Endometrium (tissue), 2 donors: ENCODE measurements around the gene RBM17.
"Not testable (repeated sequence)": the region's sequence is repeated elsewhere in the genome, so short reads cannot be mapped to it uniquely, and the experiment has no call there.

Experiments
- FAIRE-seq: peaks from 2 replicates; lab custom pipeline; 2012; peaks lifted over from hg19 to GRCh38; lab: Jason Lieb, UNC
- donor health status: control.
- donor health status: control.

The RBM17 gene

DNA sequence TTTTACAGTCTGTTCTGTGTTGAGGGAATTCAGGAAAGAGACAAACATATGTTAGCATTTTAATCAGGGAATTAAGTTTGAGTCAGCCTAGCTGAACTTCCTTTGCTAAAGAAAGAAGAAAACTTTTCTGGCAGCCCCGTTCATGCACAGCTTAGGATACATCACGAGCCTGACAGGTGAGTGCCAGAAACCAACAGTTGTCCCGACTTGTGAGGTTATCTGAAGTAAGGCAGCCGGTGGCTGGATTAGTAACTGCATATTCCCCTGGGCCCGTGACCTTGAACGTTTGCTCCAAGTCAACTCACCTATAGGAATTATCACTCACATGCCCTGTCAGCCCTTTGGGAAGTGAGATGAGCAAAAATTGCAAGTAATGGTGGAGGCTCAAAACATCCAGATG is 24.1 kb downstream of the RBM17 start:
- FAIRE-seq = no peak

DNA sequence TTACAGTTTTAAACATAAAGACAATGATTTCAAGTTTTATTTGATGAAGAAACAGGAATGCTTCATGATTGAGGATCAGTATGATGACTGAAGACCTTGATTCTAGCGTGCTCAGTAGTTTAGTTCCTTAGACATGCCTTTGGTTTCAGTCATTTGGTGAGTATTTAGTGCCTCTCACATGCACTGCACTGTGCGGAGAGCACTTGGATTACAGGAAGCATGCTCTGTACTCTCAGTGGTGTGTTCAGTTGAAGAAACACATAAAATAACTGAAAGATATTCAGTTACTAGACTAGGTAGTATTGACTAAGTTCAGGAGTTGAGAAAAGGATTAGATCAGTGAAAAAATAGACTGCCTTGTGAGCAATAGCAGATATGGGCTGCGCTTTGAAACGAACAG is 25.5 kb downstream of the RBM17 start:
- FAIRE-seq = no peak

DNA sequence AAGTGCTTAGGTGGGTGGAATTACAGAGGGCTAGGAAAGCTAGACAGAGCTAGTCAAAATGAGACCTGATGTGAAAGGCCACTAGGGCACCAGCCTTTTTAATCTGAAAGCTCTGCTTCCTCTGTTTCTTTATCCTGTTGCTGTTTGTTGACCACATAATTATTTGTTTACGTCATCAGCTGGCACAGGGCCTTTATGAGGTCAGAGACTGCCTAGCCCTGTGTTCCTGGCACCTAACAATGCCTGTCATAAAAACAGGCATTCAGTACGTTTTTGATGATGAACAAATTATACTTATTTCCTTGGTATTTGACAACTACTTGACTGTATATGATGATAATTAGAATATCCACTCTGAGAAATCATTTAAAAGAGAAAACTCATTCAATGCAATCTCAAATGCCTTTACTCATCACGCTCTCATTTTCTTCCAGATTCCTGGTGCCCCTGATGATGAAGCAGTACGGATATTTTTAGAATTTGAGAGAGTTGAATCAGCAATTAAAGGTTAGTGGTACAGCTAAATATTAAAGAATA is 26.0 kb downstream of the RBM17 start:
- FAIRE-seq = no peak

DNA sequence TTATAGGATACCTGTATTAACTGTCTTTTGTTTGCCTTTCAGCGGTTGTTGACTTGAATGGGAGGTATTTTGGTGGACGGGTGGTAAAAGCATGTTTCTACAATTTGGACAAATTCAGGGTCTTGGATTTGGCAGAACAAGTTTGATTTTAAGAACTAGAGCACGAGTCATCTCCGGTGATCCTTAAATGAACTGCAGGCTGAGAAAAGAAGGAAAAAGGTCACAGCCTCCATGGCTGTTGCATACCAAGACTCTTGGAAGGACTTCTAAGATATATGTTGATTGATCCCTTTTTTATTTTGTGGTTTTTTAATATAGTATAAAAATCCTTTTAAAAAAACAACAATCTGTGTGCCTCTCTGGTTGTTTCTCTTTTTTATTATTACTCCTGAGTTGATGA is 26.6 kb downstream of the RBM17 start:
- FAIRE-seq = no peak

DNA sequence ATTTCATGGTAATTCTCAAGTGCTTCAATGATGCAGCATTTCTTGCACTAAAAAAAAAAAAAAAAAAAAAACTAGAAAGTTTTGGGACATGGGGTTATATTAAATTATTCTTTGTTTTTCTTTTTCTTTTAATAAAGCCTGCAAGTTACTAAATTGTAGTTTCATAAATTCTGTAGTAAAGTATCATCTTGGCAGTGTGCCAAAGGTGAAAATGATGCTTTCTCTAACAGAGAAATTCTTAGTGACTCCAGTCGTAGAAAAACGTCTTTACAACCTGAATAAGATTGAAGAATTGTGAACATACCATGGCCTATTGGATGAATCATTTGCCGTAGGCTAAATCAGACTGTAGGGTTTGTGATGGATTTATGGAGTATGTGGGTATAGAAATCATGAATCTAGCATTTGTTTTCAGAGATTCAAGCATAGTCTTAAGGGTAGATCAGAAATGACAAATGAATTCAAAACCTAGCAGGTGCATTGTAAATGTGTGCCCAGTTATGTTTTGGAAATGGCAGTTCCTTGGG is 27.1 kb downstream of the RBM17 start:
- FAIRE-seq = peak; percentile 31

DNA sequence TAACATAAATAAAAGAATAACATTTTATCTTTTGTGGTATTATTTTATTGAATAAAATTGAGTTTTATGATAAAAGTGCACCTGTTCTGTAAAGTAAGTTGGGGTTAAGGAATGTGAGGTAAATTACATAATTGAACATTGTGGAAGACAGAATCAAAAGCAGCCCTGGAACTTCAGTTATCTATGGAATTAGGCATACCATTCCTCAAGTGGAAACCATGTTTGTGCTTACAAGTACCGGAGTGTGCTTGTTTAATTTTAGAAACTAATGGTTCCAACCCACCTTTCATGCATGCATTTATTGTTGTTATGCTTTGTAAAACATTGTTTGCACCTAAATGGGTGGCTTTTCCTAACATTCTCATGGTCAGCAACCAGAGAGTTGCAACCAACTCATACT is 28.0 kb downstream of the RBM17 start:
- no peak for FAIRE-seq

DNA sequence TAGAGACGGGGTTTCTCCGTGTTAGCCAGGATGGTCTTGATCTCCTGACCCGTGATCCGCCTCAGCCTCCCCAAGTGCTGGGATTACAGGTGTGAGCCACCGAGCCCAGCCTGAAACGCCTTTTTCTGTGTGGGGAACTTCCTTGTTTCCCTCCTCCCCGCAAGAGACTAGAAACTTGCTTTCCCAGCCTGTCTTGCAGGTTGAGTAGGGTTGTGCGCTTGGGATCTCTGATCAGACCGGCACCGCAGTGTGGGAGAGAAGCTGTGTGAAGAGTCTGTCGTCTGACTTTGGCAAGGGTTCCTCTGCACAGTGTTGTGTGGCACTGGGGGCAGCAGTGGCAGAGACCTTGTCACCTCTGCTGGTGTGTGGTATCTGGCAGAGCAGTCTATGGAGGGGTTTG is 28.9 kb downstream of the RBM17 start:
- FAIRE-seq = no peak

DNA sequence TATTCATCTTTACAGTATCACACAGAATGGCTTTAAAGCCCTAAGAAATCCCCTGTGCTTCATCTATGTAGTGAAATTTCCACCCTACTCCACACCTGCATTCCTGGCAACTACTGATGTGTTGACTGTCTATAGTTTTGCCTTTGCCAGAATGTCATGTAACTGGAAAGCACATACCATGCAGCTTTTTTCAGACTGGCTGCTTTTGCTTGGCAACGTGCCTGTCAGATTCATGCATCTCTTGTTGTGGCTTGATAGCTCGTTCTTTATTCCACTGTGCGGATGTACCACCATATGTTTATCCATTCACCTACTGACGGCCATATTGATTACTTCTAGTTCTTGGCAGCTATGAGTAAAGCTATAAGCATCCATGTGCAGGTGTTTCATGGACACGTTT is 30.6 kb downstream of the RBM17 start:
- no peak for FAIRE-seq

DNA sequence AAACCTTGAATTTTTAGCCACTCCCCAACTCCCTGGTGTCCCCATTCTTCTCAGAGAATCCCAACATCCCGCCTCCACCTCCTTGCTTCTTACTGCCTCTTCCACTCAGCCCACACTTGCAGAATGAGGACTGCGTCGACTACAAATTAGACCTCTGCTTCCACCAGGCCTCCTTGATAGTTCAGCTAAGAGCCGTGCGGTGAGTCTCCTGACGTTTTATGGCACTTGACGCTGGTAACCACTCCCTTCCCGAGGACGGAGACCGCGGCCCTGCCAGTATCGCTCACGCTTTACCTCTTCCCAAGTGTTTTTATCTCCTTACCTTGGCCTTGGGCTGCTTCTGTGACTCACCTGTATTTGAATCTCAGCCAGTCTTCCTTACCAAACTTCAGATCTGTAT is 31.1 kb downstream of the RBM17 start:
- no peak for FAIRE-seq

DNA sequence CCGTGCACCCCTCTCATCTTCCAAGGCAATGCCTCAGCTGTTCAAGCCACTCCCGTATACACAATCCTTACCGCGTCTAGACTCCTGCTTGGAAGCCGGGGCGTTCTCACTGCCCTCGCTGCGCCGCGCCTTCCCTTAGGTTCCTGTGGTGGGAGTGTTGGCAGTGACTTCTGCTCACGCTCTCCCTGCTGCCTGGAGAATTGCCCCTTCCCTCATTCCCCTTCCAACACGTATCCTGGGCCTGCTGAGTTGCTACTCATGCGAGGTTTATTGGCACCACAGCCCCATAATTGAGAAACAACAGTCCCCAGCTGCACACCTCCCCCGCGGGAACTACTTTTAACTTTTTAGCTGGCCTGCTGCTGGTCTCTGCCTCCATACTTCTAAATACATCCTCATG is 31.9 kb downstream of the RBM17 start:
- FAIRE-seq = no peak

DNA sequence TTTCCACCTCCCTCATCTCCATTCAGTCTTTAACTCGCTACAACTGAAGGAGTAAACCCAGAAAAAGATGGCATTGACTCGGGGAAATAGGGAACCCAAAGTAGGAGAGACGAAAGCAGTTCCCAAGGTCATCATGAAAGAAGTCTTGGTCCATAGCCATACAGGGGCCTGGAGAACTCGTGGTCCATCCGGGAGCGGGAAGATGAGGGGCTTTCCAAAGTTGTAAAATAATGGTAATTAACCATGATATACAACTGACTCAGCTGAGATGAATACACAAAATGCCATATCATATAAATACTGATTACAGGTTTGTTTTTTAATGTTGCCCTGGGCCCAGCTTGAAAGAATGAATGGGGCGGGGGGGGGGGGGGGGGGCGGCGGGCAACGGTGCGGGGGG is 32.3 kb downstream of the RBM17 start:
- no peak for FAIRE-seq

DNA sequence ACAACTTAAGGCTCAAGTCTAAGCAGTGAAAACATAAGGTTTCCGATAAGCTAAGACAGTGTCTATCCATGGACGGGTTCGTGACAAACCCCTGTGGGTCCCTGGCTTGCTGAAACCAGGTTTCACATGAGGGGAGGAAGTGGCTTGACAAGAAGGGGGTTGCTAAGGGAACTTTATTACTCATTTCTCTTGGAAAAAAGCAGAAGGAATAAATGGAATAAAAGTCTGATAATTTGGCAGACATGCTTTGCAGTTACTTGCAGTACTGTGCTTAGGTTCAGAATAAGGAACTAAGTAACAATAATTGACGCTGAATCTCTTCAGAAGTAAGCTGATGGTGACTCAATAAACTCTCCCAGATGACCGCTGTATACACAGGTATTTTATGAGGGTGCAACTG is 34.7 kb downstream of the RBM17 start:
- FAIRE-seq = no peak

DNA sequence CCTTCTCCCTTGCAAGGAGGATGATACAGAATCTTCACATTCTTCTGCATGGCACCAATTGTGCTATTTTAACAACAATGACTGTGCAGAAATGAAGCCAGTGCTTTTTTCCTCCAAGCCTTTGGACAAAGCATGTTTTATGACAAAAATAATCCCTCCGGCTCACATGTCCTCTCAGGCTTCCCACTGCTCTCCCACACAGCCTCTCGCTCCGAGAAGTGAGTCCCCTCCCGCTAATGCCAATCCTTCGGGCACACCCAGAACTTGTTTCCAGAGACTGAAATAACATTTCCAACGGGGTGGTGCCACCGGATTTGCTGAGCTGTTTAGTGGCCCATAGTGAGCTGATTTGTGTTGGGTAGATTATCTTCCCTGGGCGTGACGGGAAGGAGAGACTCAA is 35.8 kb downstream of the RBM17 start:
- no peak for FAIRE-seq

DNA sequence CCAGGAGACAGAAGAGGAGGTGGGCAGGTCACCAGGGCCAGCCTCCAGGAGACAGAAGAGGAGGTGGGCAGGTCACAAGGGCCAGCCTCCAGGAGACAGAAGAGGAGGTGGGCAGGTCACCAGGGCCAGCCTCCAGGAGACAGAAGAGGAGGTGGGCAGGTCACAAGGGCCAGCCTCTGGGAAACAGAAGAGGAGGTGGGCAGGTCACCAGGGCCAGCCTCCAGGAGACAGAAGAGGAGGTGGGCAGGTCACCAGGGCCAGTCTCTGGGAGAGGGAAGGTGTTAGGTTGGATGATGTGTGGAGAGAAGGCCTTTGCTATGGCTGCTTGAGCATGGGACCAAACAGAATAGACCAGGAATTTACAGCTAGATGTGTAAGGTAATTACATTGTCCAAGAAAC is 38.6 kb downstream of the RBM17 start:
- not testable (repeated sequence) for FAIRE-seq

DNA sequence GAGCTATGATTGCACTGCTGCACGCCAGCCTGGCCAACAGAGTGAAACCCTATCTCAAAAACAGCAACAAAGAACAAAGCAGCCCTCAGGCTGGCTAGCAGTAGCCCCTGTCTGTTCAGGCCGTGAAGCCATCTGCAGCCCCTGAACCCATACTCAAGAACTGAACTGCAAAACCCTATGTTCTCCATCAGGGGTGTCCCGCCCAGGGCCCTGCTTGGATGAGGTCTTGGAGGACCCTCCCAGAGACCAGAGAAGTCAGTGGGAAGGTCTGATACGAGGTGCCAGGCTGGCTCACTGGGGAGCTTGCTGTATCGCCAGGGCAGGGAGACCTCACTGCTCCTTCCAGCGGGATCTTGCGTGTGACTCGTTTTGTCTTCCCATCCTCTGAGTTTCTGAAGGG is 39.3 kb downstream of the RBM17 start:
- FAIRE-seq = no peak

DNA sequence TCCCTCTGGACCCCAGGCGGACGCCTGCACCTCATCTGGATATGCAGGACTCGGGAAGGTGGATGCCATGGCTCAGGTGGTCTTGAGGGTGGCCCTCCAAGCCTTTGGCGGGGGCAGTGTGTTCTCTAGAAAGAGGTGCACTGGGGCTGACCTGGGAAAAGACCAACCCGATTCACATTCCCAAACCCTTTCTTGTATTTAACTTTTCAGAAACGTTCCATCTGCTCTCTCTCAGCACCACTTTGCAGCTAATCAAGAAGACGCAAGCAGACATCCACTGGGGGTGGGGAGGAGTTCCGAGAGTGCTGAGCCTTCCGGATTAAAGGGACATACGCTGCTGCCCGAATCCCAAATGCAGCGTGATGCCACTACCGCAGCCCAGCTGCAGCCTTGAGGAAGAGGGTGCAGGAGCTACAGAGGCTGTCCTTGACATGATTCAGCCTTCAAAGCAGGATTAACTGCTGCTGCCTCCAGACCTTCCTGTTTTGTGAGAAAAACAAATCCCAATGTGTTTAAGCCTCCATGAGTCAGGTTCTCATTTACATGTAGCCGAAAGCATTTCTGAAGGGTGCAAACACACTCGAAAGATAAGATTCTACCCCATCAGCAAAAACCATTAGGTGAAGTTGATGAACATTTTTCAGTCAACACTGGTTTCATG is 39.9 kb downstream of the RBM17 start:
- FAIRE-seq = no peak

DNA sequence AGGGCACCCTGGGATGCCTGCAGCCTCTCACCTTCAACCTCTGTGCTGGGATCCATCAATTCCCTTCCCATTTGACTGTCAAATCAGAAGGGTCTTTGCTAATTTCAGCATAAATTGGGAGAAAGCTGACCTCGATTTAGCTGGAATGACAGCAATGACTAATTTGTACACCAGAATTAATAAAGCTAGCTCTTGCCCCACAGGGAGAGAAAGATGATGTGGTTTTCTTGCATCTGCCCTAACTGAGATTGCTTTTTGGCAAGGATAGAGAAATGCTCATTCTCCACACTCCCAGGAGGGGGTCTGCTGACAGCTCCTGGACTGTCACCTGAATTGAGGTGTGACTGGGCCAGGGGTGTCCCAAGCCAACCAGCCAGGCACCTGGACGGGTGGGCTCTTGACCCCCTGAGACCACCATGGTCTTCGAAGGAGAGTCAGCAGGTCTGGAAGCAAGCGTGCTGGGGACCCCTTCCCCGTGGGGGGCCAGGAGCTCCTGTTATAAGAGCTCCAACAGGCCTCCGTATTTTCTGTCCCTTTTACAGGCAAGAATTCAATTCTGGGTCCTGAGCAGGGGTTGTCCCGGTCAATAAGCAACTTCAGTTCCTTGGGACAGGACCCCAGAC is 42.1 kb downstream of the RBM17 start:
- no peak for FAIRE-seq

DNA sequence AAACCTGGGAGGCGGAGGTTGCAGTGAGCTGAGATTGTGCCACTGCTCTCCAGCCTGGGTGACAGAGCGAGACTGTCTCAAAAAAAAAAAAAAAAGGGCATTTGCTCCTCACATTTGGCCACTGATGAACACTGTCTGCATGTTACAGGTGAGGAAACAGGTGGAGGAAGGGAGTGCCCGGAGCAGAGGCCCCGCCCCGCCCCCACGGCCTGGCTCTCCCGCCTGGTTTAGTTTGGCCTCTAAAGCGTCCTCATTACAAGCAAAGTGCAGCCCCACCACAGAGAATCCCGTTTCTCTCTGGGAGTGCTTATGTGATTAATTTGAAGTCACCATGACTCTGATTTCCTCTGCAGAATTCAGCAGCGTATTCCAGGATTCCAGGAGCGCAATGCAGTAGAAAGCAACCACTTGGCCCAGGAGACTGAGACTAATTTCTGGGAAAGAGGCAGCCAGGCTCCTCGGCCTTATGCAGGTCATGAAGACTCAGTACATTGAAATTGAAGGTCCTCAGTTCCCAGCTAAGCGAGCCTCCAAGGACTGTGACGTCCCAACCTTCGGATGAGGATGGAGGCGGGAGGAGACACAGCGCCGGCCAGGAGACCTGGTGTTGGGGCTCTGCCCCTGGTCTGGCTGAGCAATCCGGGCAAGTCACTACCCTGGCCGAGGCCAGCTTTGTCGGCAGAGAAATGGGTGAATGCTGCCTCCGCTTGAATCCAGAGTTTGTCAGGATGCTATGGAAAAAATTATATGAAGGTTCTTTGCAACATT is 44.7 kb downstream of the RBM17 start:
- FAIRE-seq = no peak

DNA sequence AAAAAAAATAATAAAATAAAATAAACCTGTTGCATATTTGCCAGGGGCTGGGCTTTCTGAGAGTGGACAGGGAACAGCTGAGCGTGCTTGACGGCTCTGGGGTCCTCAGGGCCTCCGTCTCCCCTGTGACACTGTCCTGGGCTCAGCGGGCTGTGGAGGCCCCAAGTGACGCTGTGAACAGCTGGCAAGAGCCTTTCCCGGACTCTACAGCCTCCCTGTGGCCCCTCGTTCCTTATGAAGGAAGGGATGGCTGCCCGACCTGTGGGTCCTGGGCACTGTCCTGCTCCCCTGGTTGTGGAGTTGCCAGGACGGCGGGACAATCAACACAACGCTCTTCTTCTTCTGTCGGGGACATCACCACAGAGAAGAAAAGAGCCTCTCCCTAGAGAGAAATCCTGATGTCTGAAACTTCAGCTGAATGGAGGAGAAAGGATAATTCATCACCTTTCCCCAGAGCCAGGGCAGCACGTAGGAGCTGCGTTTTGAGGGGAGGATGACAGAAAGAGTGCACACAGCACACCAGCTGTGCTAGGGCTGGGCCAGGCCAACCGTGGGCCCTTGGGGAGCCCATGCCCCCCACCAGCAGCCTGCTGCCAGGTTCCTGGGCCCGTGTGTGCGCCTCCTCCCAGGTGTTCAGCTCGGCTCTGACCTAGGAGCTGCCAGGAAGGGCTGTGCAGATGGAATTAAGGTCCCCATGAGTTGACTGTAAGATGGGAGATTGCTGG is 45.4 kb downstream of the RBM17 start:
- no peak for FAIRE-seq

DNA sequence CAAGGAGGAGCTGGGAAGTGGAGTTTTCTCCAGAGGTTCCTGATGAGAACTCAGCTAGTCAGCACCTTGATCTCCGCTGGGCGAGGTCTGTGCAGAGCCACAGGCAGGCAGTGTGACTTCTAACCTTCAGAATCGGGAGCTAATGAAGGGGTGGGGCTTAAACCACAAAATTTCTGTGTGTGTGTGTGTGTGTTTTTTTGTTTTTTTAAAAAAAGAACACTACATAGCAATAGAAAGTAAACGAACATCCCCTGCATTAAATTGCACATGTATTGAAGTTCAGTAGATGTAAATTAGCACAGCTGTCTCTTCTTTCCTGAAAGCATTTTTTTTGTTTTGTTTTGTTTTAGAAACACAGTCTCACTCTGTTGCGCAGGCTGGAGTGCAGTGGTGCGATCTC is 46.2 kb downstream of the RBM17 start:
- FAIRE-seq = no peak

DNA sequence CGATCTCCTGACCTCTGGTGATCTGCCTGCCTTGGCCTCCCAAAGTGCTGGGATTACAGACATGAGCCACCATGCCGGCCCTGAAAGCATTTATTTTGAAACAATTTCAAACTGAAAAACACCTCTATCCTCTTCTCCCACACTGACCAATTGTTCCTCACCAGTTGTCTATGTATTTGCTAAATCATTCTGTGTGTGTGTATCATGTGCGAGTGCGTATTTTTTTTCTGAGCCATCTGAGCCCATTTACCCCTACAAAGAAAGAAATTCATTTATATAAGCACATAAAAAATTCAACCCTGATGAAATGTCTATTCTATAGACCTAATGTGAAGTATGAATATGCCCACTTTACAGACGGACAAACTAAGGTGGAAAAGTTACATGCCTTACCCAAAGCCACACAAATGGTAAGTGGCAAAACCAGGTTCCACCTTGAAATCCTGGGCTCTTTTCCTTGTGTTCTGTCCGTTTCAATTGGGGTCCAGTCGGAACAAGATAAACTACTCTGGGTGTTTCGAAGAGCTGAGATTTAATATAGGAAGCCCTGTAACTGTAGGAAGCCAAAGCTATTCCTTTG is 46.8 kb downstream of the RBM17 start:
- FAIRE-seq = no peak
